GF-D8 (cell line): Measurements from ENCODE around the gene ITPRIP.
A peak's percentile ranks its signal among the peaks of the same experiment; 100 is the strongest.

Source experiments
- DNase-seq: peaks from one replicate; lab custom pipeline; 2025; lab: John Stamatoyannopoulos, UW

ITPRIP gene

GRCh38 chr10:104325436-104326435, 12.5 kb downstream of the ITPRIP start:
- DNase-seq, result peak; percentile 38

GRCh38 chr10:104324931-104325330, 13.3 kb downstream of the ITPRIP start:
- no peak for DNase-seq

- peak; percentile 94 for DNase-seq
Observed at GRCh38 chr10:104324221-104324686, 14.0 kb downstream of the ITPRIP start.

- DNase-seq, result peak; percentile 82
Observed at GRCh38 chr10:104323760-104324201, 14.5 kb downstream of the ITPRIP start.

GRCh38 chr10:104323085-104323484, 15.2 kb downstream of the ITPRIP start:
- DNase-seq, result no peak

- peak; percentile 81 for DNase-seq
Observed at GRCh38 chr10:104322416-104322782, 15.9 kb downstream of the ITPRIP start.

GRCh38 chr10:104321725-104322415, 16.4 kb downstream of the ITPRIP start:
- DNase-seq, result no peak

- DNase-seq, result no peak
Observed at GRCh38 chr10:104321226-104321625, 17.0 kb downstream of the ITPRIP start.

- no peak for DNase-seq
Observed at GRCh38 chr10:104318810-104319741, 19.2 kb downstream of the ITPRIP start.

GRCh38 chr10:104318326-104318725, 19.9 kb downstream of the ITPRIP start:
- DNase-seq, result no peak

GRCh38 chr10:104317726-104318299, 20.5 kb downstream of the ITPRIP start:
- DNase-seq, result no peak

- no peak for DNase-seq
Observed at GRCh38 chr10:104317269-104317710, 21.0 kb downstream of the ITPRIP start.

GRCh38 chr10:104316321-104317099, 21.8 kb downstream of the ITPRIP start:
- no peak for DNase-seq

- no peak for DNase-seq
Observed at GRCh38 chr10:104315486-104315921, 22.8 kb downstream of the ITPRIP start.

GRCh38 chr10:104314591-104315485, 23.4 kb downstream of the ITPRIP start:
- DNase-seq, result no peak

- DNase-seq, result no peak
Observed at GRCh38 chr10:104311184-104311720, 27.0 kb downstream of the ITPRIP start.

- no peak for DNase-seq
Observed at GRCh38 chr10:104309980-104310978, 28.0 kb downstream of the ITPRIP start.

GRCh38 chr10:104308439-104308903, 29.8 kb downstream of the ITPRIP start:
- DNase-seq, result no peak
